PC-9 (cell line): ENCODE results near the gene CACNA2D1.

Source experiments
- CTCF ChIP-seq: fragments of 200-600 bp; sonication (generic); conservative IDR thresholded peaks from 2 replicates; pipeline ENCODE4 v1.6.1; 2017; ENCODE audit warnings: mixed run types, antibody characterized with exemption, mild to moderate bottlenecking, moderate library complexity
- EZH2 ChIP-seq: fragments of 200-600 bp; sonication (generic); IDR thresholded peaks from 2 replicates; pipeline ENCODE4 v1.8.0; 2017; ENCODE audit warnings: antibody characterized with exemption, low read depth

- TF ChIP-seq CTCF, result no peak
- TF ChIP-seq EZH2, result no peak
Observed at GRCh38 chr7:82317760-82318159, 125.8 kb downstream of the CACNA2D1 start.
